Subcutaneous adipose tissue (tissue), 4 donors: Measurements from ENCODE around the gene NPAS3. TPM values are rescaled to one million over a fixed set of nuclear protein-coding genes. Genes with fewer than 3 reads are reported as not detected.

Source experiments
- CTCF ChIP-seq: fragments of 450-650 bp; IDR thresholded peaks from one replicate; pipeline ENCODE4 v1.5.1; 2016; ENCODE audit warnings: low read depth, mild to moderate bottlenecking, control low read depth, antibody characterized with exemption, moderate library complexity
- total RNA-seq, 4 donors: library from RNA; depleted of rRNA; stranded (reverse); fragments of >200 nt; gene quantifications; one replicate each; pipeline ENCODE4 v1.1.0, GENCODE V29; 2016

Gene NPAS3
- total RNA-seq, 4 donors from 2014 or later, result 0.51 to 1.3 (median 1.0) TPM

- no peak for TF ChIP-seq CTCF
Observed at GRCh38 chr14:33240466-33240865, 301.8 kb downstream of the NPAS3 start.

- TF ChIP-seq CTCF, result no peak
Observed at GRCh38 chr14:33241331-33241730, 302.7 kb downstream of the NPAS3 start.

- TF ChIP-seq CTCF, result no peak
Observed at GRCh38 chr14:33249233-33249820, 310.6 kb downstream of the NPAS3 start.

- no peak for TF ChIP-seq CTCF
Observed at GRCh38 chr14:33250963-33251362, 312.3 kb downstream of the NPAS3 start.

- no peak for TF ChIP-seq CTCF
Observed at GRCh38 chr14:33254342-33254741, 315.7 kb downstream of the NPAS3 start.

GRCh38 chr14:33254861-33255395, 316.2 kb downstream of the NPAS3 start:
- no peak for TF ChIP-seq CTCF

- no peak for TF ChIP-seq CTCF
Observed at GRCh38 chr14:33257796-33258195, 319.1 kb downstream of the NPAS3 start.
